Cardiac ventricle fibroblast (primary cell): Measurements from ENCODE around the gene KRTAP9-3. TPM values are rescaled to one million over a fixed set of nuclear protein-coding genes. Genes with fewer than 3 reads are reported as not detected.

Experiments
- total RNA-seq: library from RNA; depleted of rRNA; stranded (reverse); fragments of >200 nt; gene quantifications from 2 replicates; pipeline ENCODE4 v1.2.3, GENCODE V29; 2015

Gene KRTAP9-3
- total RNA-seq = not detected in 2 replicates

GRCh38 chr17:41232399-41233105 is at the start of gene KRTAP9-3:
Gene KRTAP9-3, plus strand, starts transcription at chr17:41232449. Its CDS starts 53 bp downstream, at chr17:41232502.

GRCh38 chr17:41184480-41184961 is 47.7 kb upstream of the KRTAP9-3 start, which contains the start of gene KRTAP4-1:
Gene KRTAP4-1, minus strand, starts transcription at chr17:41184911. Its CDS starts 57 bp downstream, at chr17:41184854.

GRCh38 chr17:41189837-41190318 is 42.4 kb upstream of the KRTAP9-3 start, which contains the start of gene KRTAP9-1:
Gene KRTAP9-1, plus strand, starts transcription at chr17:41189887. Its CDS starts 0 bp downstream, at chr17:41189887.

GRCh38 chr17:41226598-41227095 is 5.6 kb upstream of the KRTAP9-3 start, which contains the start of gene KRTAP9-2:
Gene KRTAP9-2, plus strand, starts transcription at chr17:41226648. Its CDS starts 7 bp downstream, at chr17:41226655.

GRCh38 chr17:41237949-41238437 is 5.7 kb downstream of the KRTAP9-3 start, which contains the start of gene KRTAP9-8:
Gene KRTAP9-8, plus strand, starts transcription at chr17:41237999. Its CDS starts 53 bp downstream, at chr17:41238052.

GRCh38 chr17:41249637-41250240 is 17.5 kb downstream of the KRTAP9-3 start, which contains the start of gene KRTAP9-4:
Gene KRTAP9-4, plus strand, starts transcription at chr17:41249687. Its CDS starts 34 bp downstream, at chr17:41249721.

GRCh38 chr17:41255381-41256290 is 23.4 kb downstream of the KRTAP9-3 start, which contains the start of gene KRTAP9-9:
Gene KRTAP9-9, plus strand, starts transcription at chr17:41255384.

GRCh38 chr17:41265078-41265477 is 32.8 kb downstream of the KRTAP9-3 start, which contains the start of gene KRTAP9-6:
Gene KRTAP9-6, plus strand, starts transcription at chr17:41265378. Its CDS starts 0 bp downstream, at chr17:41265378.

GRCh38 chr17:41275648-41276190 is 43.5 kb downstream of the KRTAP9-3 start, which contains the start of gene KRTAP9-7:
Gene KRTAP9-7, plus strand, starts transcription at chr17:41275698. Its CDS starts 0 bp downstream, at chr17:41275698.

Other genes with a start within 250 kb of the KRTAP9-3 start
- gene KRT40, start 248.1 kb upstream of the KRTAP9-3 start, total RNA-seq = not detected in 2 replicates
- gene KRTAP3-3, start 238.3 kb upstream of the KRTAP9-3 start, total RNA-seq = not detected in 2 replicates
- not detected in 2 replicates for gene KRTAP3-2, start 232.5 kb upstream of the KRTAP9-3 start, total RNA-seq
- gene KRTAP3-1, start 223.3 kb upstream of the KRTAP9-3 start, total RNA-seq = not detected in 2 replicates
- not detected in 2 replicates for gene KRTAP1-5, start 205.2 kb upstream of the KRTAP9-3 start, total RNA-seq
- gene KRTAP1-4, start 202.3 kb upstream of the KRTAP9-3 start, total RNA-seq = not detected in 2 replicates
- gene KRTAP1-3, start 197.6 kb upstream of the KRTAP9-3 start, total RNA-seq = not detected in 2 replicates
- gene KRTAP1-1, start 191.0 kb upstream of the KRTAP9-3 start, total RNA-seq = not detected in 2 replicates
- gene KRTAP2-1, start 185.1 kb upstream of the KRTAP9-3 start, total RNA-seq = not detected in 2 replicates
- not detected in 2 replicates for gene KRTAP2-2, start 177.2 kb upstream of the KRTAP9-3 start, total RNA-seq
- not detected in 2 replicates for gene KRTAP2-3, start 172.3 kb upstream of the KRTAP9-3 start, total RNA-seq
- gene KRTAP2-4, start 166.6 kb upstream of the KRTAP9-3 start, total RNA-seq = not detected in 2 replicates
- not detected in 2 replicates for gene KRTAP4-7, start 148.3 kb upstream of the KRTAP9-3 start, total RNA-seq
- not detected in 2 replicates for gene KRTAP4-8, start 134.3 kb upstream of the KRTAP9-3 start, total RNA-seq
- gene KRTAP4-16, start 130.2 kb upstream of the KRTAP9-3 start, total RNA-seq = not detected in 2 replicates
- gene KRTAP4-9, start 127.1 kb upstream of the KRTAP9-3 start, total RNA-seq = not detected in 2 replicates
- gene KRTAP4-11, start 114.1 kb upstream of the KRTAP9-3 start, total RNA-seq = not detected in 2 replicates
- not detected in 2 replicates for gene KRTAP4-12, start 108.3 kb upstream of the KRTAP9-3 start, total RNA-seq
- gene KRTAP4-6, start 91.9 kb upstream of the KRTAP9-3 start, total RNA-seq = not detected in 2 replicates
- gene KRTAP4-5, start 82.6 kb upstream of the KRTAP9-3 start, total RNA-seq = not detected in 2 replicates
- gene KRTAP4-4, start 71.7 kb upstream of the KRTAP9-3 start, total RNA-seq = not detected in 2 replicates
- gene KRTAP4-3, start 64.2 kb upstream of the KRTAP9-3 start, total RNA-seq = not detected in 2 replicates
- gene KRTAP4-2, start 54.2 kb upstream of the KRTAP9-3 start, total RNA-seq = not detected in 2 replicates
- not detected in 2 replicates for gene KRTAP4-1, start 47.5 kb upstream of the KRTAP9-3 start, total RNA-seq
- gene KRTAP9-1, start 42.6 kb upstream of the KRTAP9-3 start, total RNA-seq = not detected in 2 replicates
- not detected in 2 replicates for gene KRTAP9-2, start 5.8 kb upstream of the KRTAP9-3 start, total RNA-seq
- not detected in 2 replicates for gene KRTAP9-8, start 5.5 kb downstream of the KRTAP9-3 start, total RNA-seq
- not detected in 2 replicates for gene KRTAP9-4, start 17.2 kb downstream of the KRTAP9-3 start, total RNA-seq
- not detected in 2 replicates for gene KRTAP9-9, start 22.9 kb downstream of the KRTAP9-3 start, total RNA-seq
- not detected in 2 replicates for gene KRTAP9-6, start 32.9 kb downstream of the KRTAP9-3 start, total RNA-seq
- not detected in 2 replicates for gene KRTAP9-7, start 43.2 kb downstream of the KRTAP9-3 start, total RNA-seq
- gene KRTAP29-1, start 70.4 kb downstream of the KRTAP9-3 start, total RNA-seq = not detected in 2 replicates
- not detected in 2 replicates for gene KRTAP16-1, start 76.9 kb downstream of the KRTAP9-3 start, total RNA-seq
- not detected in 2 replicates for gene KRTAP17-1, start 83.3 kb downstream of the KRTAP9-3 start, total RNA-seq
- not detected in 2 replicates for gene KRT33A, start 118.4 kb downstream of the KRTAP9-3 start, total RNA-seq
- gene KRT33B, start 137.4 kb downstream of the KRTAP9-3 start, total RNA-seq = not detected in 2 replicates
- gene KRT34, start 149.9 kb downstream of the KRTAP9-3 start, total RNA-seq = not detected in 2 replicates
- gene KRT31, start 165.2 kb downstream of the KRTAP9-3 start, total RNA-seq = not detected in 2 replicates
- gene KRT37, start 192.1 kb downstream of the KRTAP9-3 start, total RNA-seq = not detected in 2 replicates
- gene KRT38, start 208.5 kb downstream of the KRTAP9-3 start, total RNA-seq = not detected in 2 replicates
- not detected in 2 replicates for gene KRT32, start 234.9 kb downstream of the KRTAP9-3 start, total RNA-seq
- gene KRT35, start 248.7 kb downstream of the KRTAP9-3 start, total RNA-seq = not detected in 2 replicates